GDM1 (cell line): ENCODE measurements around the gene VGF.
A peak's percentile ranks its signal among the peaks of the same experiment; 100 is the strongest.
"Not testable (repeated sequence)": the region's sequence is repeated elsewhere in the genome, so short reads cannot be mapped to it uniquely, and the experiment has no call there.

Source experiments
- DNase-seq: peaks from one replicate; lab custom pipeline; 2025; lab: John Stamatoyannopoulos, UW

Gene VGF

DNA sequence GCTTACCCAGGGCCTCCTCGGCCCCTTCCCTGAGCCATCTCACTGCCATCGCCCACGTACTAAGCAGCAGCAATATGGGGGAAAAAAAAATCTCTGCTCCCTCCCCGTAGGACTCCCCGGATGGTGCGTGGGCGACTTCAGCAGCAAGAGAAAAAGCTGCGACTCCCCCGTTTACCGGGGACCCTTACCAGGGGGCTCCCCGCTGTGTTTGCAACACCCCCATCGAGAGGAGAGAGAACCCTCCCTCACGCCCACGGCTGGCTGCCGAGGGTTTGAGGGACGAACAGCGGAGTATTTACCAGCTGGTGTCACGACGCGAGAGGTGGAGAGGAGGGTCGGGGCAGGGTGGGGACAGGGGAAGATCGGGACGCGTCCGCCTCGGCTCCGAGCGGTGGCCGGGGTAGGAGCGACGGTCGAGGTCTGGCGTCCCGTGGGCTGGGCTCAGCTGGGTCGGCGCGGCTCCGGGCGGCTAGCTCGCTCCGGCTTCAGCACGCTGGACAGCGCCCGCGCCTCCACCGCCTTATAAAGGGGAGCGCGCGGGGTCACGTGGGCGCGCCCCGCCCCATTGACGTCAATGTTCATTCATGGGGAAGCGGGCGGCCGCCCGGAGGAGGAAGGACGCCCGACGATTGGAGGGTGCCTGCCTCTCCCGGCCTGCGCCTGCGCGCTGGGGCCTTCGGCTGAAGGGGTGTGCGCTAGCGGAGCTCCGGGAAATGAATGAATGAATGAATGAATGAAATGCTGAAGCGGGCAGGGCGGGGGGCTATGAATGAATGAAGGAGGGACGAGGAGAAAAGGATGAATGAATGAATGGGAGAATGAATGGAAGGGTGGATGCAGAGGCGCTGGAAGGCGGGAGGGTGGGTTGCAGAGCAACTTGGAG, at the start of gene VGF:
VGF (minus strand) TSS at position 495 of the 883 bp plus-strand sequence. CDS start 726 bp downstream, outside the sequence.
- peak; percentile 89 for DNase-seq

DNA sequence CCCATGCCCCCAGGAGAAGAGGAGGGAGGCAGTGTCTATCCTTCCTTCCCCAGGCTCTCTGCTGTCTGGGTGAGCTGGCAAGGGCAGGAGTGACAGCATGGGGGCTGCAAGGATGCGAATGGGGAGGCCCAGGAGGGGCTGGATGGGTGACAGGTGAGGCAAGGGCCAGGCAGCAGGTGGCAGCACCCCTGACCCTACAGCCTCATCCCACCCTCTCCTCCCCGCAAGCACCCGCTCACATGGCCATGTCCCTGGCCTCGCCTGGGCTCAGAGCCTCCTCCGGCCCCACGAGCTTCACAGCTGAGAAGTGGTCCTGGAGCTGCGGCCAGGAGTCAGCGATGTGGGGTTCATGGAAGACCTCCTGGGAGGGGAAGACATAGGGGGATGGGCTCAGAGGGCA, 46.6 kb upstream of the VGF start:
- DNase-seq: no peak

DNA sequence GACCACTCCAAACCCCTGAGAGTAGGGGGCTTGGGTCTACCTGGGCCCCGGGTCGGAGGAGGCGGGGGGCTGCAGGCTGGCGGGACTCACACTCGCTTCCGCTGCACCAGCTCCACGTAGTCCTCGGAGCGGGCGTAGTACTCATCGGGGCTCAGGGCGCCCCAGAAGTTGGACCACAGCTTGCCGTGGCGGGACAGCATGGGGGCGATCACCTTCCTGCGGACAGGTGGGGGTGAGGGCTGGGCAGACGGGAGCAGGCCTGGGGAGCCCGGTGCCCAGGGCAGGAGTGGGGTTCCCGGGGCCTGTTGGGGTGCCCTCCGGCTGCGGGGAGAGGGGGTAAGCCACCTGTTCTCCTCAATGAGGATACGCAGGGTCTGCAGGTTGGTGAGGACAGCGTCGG, 46.1 kb upstream of the VGF start:
- DNase-seq: no peak

DNA sequence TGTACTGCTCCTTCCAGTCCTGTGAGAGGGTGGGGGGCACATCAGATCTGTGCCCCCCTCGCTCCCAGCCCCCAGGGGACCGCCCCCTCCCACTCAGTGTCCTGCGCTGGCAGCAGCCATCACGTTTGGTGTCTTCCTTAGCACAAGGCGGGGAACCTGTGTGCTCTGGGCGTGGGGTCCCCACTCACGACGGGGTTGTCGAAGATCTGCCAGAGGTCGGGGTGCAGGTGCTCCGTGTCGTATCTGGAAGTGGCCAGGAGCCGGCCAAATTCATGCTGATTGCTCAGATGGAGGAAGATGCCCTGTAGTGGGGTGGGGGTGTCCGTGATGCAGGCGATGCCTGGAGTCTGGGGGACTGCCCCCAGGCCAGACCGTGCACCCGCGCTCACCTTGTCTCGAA, 44.8 kb upstream of the VGF start:
- DNase-seq: no peak

DNA sequence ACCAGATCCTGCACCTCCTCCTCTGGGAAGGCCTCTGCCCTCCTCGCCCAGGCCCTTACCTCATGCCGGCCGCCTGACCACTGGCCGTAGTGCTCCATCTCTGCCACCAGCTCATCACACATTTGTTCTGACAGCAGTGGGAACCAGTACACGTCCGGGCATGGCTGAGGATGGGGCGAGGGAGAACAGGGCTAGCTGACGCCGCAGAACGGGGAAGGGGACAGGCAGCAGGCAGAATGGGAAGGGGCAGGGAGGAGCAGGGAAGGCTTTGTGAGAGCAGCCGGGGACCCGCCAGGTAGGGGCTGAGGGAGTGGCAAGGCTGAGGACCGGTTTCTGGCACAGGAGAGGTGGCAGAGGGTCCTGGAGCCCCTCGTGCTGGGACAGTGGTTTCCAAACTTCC, 43.4 kb upstream of the VGF start:
- no peak for DNase-seq

DNA sequence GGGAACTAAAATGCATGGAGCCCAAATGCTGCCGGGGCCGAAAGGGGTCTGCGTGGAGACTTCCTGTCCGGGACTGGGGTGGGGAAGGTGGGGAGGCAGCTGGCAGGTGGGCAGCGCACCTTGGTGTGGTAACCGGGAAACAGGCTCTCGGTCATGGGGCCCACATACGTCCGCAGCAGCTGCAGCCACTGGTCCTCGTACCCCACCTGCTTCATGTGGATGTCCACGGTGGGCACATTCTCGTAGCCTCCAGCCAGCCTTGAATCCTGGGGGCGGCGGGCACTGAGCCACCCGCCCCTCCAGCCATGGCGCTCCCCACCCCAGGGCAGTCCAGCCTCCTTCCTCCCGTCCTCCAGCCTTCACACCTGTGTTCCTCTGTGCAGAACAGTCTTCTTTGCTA, 42.1 kb upstream of the VGF start:
- no peak for DNase-seq

DNA sequence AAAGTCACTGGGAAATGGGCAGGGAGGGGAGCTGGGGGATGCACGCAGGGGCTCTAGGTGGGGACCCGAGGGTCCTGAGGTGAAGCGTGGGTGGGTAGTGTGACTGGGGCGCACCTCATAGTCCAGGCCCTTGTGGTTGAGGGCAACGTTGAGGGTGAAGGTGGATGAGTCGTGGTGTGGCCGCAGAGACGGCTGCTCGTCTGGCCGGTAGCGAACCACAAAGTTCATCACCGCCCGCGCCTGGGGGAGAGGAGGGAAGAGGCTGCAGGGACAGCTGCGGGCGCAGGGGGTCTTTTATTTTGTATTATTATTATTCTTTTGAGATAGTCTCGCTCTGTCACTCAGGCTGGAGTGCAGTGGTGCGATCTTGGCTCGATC, 41.3 kb upstream of the VGF start:
- DNase-seq: no peak

DNA sequence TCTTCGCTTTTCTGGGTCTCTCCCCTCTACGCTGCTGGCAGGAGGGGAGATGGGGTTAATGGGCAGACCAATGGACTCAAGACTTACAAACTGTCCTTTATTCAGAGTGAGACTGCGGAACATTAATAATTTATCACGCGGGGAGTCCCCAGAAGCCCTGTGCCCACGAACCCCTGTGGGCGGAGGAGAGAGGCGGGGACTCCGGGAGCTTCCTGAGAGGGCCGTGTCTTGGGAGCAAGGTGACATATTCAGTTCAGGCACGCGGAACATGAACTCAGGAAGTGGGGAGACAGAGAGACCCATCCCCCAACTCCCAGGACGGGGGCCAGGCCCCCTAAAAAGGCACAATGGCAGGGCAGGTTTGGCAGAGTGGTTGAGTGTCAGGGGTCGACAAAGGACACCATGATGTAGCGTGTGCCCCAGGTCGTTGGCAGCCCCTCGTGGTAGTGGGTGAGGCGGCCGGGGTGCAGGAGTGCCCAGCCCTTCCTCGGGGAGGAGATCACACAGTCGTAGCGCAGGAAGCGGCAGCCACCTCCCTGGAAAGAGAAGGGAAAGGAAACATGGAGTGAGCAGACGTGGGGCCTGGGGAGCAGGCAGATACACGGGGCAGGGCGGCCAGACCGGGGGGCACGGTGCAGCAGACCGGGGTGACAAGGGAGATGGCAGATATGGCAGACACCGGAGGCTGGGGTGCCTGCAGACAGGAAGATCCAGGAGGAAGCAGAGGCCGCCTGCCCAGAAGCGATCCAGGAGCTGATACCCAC, 40.7 kb upstream of the VGF start:
- no peak for DNase-seq

DNA sequence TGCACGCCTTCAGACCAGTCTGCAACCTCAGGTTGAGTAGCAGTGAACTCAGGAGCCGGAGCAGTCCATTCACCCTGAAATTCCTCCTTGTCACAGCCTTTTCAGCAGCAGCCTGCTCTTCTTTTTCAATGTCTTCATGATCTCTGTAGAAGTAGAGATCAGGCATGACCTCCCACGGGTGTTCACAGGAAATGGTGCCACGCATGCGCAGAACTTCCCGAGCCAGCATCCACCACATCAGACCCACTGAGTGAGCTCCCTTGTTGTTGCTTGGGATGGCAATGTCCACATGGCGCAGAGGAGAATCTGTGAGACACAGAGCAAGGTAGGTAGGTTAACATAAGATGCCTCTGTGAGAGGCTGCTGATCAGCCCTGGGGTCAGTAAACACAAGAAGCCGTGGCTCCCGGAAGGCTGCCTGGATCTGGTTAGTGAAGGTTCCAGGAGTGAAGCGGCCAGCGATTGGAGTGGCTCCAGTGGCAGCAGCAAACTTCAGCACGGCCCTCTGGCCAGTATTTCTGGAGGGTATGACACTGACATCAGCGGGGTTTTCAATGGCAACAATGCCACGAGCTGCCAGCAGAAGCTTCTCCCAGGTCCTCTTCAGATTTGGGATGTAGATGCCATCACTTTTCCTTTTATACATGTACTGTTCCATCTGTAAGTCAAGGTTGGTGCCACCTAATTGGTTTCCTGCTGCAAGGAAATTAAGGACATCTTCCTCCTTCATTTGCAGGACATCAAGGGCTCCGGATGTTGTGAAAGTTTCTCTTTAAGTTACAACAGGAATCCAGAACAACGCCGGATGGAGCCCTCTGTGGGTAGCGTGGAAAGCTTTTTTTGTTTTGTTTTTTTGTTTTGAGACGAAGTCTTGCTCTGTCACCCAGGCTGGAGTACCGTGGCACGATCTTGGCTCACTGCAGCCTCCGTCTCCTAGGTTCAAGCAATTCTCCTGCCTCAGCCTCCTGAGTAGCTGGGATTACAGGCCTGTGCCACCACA, 38.7 kb upstream of the VGF start:
- DNase-seq: not testable (repeated sequence)

DNA sequence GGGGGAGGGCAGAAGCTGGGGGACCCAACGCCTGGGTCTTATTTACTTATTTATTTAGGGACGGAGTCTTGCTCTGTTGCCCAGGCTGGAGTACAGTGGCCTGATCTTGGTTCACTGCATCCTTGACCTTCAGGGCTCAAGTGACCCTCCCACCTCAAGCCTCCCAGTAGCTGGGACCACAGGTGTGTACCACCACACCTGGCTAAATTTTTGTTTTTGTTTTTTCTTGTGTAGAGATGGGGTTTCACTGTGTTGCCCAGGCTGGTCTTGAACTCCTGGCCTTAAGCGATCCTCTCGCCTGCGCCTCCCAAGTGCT, 37.2 kb upstream of the VGF start:
- DNase-seq: no peak

DNA sequence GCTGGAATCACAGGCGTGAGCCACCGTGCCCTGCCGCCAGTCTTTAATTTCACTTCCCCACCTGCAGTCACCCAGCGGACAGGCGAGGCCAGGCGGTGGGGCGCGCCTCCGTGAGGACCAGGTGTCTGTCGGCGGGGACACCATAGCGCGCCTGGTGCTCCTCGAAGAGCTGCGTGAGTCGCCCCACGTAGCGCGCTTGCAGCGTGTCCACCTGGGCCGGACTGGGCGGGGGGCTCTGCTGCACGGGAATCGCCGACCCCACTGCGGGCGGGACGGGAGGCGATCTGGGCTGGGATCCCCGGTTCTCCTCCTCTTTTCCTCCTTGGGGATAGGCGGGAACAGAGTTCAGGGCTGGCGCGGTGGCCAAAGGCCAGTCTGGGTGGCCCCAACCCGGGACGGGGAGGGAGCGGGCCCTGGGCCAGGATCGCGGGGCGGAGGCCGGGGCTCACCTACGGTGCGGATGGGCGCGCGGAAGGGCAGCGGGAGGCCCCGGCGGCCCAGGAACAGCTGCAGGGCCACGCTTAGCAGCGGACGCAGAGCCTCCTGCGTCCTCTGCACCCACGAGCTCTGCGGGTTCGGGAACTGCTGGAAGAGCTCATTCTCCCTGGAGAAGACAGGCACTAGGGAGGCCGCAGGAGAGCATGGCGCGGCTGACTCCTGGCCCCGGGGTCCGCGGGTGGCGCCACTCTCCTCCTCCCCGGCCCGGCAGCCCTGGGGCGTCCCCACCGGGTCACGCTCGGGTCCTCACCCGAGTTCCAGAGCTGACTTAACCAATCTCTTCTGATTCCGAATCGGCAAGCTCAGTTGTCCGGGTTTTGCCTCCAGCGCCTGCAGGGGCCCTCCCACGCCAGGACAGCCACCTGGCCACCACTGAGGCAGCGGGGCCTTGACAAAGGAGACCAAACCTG, 36.6 kb upstream of the VGF start:
- DNase-seq: no peak

DNA sequence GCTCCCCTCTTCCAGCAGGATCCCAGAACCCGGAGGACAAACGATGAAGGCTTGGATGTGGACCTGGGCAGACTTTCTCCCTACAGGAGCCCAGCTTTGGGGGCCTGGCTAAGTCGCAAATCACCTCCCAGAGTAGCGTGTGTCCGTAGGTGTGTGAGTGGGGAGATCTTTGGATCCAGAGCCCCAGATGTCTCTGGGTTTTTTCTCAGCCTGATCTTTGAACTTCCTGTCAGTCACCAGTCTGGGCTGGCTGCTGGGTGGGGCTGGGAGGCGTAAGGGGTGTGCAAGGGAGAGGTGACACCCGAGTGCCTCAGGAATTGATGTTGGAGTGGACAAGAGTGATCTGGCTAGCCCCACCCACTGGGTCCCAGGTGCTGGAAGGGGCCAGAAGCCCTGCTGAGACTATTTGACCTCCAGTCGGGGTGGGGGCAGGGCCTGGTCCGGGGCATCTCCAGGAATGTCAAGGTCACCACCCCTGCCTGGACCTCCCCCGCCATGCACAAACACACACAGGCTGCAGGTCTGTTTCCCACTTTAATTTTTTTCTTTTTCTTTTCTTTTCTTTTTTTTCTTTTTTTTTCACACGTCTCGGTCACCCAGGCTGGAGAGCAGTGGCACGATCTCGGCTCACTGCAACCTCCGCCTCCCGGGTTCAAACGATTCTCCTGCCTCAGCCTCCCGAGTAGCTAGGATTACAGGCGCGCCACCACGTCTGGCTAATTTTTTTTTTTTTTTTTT, 35.7 kb upstream of the VGF start, which contains the start of gene MOGAT3:
MOGAT3 (minus strand) TSS at position 175 of the 738 bp plus-strand sequence. CDS start 182 bp downstream, outside the sequence.
- DNase-seq: no peak

DNA sequence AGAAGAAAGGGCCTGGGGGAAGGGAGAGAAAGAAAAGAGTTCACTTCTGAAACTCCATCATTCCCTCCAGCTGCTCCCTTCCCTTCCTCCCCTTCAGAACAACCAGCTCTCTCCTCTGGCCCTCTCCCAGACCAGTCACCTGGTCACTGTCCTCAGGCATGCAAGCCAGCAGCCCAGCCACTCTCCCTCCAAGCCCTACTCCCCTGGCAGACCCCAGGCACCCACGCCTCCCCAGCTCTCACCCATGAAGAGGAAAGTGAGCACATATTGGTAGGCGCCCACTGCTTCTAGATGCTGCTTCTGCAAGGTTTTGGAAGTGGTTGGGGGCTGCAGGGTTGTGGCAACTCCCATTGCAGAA, 35.1 kb upstream of the VGF start:
- no peak for DNase-seq

DNA sequence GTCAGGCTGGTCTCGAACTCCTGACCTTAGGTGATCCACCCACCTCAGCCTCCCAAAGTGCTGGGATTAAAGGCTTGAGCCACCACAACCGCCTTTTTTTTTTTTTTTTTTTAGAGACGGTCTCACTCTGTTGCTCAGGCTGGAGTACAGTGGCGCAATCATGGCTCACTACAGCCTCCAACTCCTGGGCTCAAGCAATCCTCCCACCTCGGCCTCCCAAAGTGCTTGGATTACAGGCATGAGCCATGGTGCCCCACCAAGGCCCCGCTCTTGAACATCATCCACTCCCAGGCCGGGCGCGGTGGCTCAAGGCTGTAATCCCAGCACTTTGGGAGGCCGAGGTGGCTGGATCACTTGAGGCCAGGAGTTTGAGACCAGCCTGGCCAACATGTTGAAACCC, 34.2 kb upstream of the VGF start:
- not testable (repeated sequence) for DNase-seq

DNA sequence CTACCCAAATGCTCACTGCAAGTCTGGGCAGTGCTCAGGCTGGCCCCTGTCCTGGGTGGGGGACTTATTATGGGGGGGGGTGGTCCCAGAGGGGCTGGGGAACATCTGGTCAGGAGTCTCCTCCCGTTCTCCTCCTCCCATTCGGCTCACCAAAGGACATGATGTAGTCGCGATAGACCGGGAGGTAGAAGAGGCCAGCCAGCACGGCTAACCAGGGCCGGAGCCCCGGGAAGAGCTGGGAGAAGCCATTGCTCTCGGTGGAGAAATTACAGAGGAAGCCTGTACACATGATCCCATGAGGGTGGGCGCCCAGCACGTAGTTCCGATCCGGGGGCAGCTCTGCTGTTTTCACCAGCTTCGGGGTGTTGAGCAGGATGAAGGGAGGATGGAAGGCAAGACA, 33.1 kb upstream of the VGF start:
- DNase-seq: no peak

DNA sequence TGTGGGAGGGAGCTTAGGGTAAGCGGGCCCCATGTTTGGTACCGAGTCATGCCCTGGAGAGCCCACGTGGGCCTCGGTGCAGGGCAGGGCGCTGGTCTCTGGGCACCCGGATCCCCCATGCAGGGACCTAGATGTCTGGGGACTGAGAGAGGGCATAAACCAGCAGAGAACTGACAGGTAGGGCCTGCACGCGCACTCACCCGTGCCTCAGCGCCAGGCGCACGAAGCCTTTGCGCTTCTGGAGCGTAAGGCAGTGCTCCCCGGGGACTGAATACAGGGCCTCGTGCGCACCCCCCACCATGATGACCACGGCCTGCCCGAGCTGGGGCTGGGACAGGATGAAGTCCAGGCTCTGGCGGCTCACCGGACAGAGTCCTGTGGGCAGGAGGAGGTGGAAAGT, 32.6 kb upstream of the VGF start:
- DNase-seq: no peak

DNA sequence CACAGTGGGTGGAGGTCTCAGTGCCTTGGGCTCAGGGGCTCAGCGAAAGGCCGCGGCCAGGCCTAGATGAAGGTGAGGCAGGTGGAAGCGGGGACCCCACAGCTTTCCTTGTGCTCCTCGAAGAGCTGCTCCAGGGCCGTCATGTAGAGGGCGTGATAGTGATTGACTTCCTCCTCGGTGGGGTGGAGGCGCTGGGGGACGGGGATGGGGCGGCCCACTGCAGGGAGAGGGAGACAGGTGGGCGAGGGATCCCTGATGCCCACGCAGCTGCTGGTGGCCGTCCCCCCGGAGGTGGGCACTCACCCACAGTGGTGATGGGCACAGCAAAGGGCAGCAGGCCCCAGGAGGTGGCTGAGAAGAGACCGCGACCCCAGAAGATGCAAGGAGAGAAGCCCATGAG, 30.5 kb upstream of the VGF start:
- no peak for DNase-seq

DNA sequence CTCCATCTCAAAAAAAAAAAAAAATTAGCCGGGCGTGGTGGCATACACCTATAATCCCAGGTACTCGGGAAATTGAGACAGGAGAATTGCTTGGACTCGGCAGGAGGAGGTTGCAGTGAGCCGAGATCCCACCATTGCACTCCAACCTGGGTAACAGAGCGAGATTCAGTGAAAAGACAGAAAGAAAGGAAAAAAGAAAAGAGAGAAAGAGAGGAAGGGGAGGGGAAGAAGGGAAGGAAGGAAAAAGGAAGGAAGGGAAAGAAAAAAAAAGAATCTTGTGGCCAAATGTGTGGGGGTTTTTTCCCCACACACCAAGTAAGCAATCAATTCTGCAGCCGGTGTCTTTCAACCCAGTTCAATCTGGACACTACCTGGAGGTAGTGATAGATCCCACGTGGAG, 23.7 kb upstream of the VGF start:
- no peak for DNase-seq

DNA sequence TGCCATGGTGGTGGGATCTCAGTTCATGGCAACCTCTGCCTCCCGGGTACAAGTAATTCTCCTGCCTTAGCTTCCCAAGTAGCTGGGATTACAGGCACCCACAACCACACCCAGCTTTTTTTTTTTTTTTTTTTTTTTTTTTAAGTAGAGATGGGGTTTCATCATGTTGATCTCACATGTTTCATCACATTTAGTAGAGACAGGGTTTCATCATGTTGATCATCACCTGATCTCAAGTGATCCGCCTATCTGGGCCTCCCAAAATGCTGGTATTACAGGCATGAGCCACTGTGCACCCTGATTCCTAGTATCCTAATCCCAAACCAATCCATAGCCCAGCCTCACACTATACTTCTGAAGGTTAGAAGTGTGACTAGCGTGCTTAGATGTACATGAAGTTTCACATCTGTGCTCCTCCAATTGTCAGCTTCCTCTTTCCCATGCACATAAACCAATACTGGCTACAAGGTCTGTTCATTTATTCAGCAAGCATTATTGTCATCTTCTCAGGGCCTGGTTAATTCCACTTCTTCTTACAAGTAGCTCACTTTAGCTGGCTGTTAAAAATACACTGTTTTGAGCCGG, 21.6 kb upstream of the VGF start:
- no peak for DNase-seq

DNA sequence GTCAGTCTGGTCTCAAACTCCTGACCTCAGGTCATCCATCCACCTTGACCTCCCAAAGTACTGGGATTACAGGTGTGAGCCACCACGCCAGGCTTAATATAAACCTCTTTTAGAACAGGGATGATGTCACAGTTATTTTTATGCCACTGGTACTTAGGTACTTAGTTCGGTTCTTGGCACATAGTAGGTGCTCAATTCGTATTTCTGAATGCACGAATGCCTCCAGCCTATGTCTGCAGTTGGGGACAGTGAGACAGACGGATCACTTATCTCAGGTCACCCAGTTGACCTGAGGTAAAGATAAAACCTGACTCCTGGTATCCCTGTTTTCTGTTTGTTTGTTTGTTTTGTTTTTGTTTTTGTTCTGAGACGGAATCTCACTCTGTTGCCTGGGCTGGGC, 20.8 kb upstream of the VGF start:
- no peak for DNase-seq
